Placental pericyte (primary cell): Measurements from ENCODE around the gene VWA5B2. TPM values are rescaled to one million over a fixed set of nuclear protein-coding genes. Genes with fewer than 3 reads are reported as not detected.

Source experiments
- small RNA-seq: library from RNA; depleted of rRNA; stranded (forward); fragments of <200 nt; gene quantifications from one replicate; pipeline ENCODE3, GENCODE V24; 2012; ENCODE audit warnings: low replicate concordance
- total RNA-seq: library from RNA; depleted of rRNA; stranded (reverse); fragments of >200 nt; gene quantifications from 2 replicates; pipeline ENCODE4 v1.2.3, GENCODE V29; 2012

VWA5B2 gene
- not detected in 2 replicates for total RNA-seq

GRCh38 chr3:184229394-184230080, at the start of gene VWA5B2:
Gene VWA5B2 (plus strand): TSS chr3:184229585. CDS start chr3:184230529, 944 bp downstream.

GRCh38 chr3:184186184-184186901, 43.0 kb upstream of the VWA5B2 start, which contains the start of gene ABCF3:
Gene ABCF3 (plus strand): TSS chr3:184186199. CDS start chr3:184186208, 9 bp downstream.

GRCh38 chr3:184248454-184249411, 19.3 kb downstream of the VWA5B2 start, which contains the start of gene ALG3:
Gene ALG3 (minus strand): TSS chr3:184248962. CDS start chr3:184248940, 22 bp downstream.

GRCh38 chr3:184249412-184250166, 20.2 kb downstream of the VWA5B2 start, which contains the start of gene EEF1AKMT4:
Gene EEF1AKMT4 (plus strand): TSS chr3:184249672. CDS start chr3:184249695, 23 bp downstream.

GRCh38 chr3:184261270-184261853, 32.0 kb downstream of the VWA5B2 start, which contains the start of gene CAMK2N2:
Gene CAMK2N2 (minus strand): TSS chr3:184261553. CDS start chr3:184261285, 268 bp downstream.

GRCh38 chr3:184275961-184276910, 46.9 kb downstream of the VWA5B2 start, which contains the start of gene ECE2:
Gene ECE2 (plus strand): TSS chr3:184276022. CDS start chr3:184276154, 132 bp downstream.

Small RNAs within 50 kb of the gene (small RNA-seq; reads per million reads assigned to genes)
- not detected for gene MIR1224

Other genes starting within 250 kb of the VWA5B2 start
- 16.2 and 19.8 TPM in 2 replicates for gene ABCC5, start 211.7 kb upstream of the VWA5B2 start, total RNA-seq
- gene HTR3D, start 197.8 kb upstream of the VWA5B2 start, total RNA-seq = not detected in 2 replicates
- gene HTR3C, start 176.5 kb upstream of the VWA5B2 start, total RNA-seq = 0.14 TPM in 1 of 2 replicates, not detected in the other
- gene HTR3E, start 132.5 kb upstream of the VWA5B2 start, total RNA-seq = not detected in 2 replicates
- gene EIF2B5, start 94.2 kb upstream of the VWA5B2 start, total RNA-seq = 26.0 and 39.7 TPM in 2 replicates
- gene DVL3, start 74.2 kb upstream of the VWA5B2 start, total RNA-seq = 58.4 and 68.9 TPM in 2 replicates
- gene AP2M1, start 54.7 kb upstream of the VWA5B2 start, total RNA-seq = 435 and 453 TPM in 2 replicates
- 45.5 and 56.7 TPM in 2 replicates for gene ABCF3, start 43.4 kb upstream of the VWA5B2 start, total RNA-seq
- 51.4 and 53.7 TPM in 2 replicates for gene ALG3, start 19.4 kb downstream of the VWA5B2 start, total RNA-seq
- 4.2 and 6.3 TPM in 2 replicates for gene EEF1AKMT4, start 20.1 kb downstream of the VWA5B2 start, total RNA-seq
- gene CAMK2N2, start 32.0 kb downstream of the VWA5B2 start, total RNA-seq = 0.14 and 0.22 TPM in 2 replicates
- not detected in 2 replicates for gene ECE2, start 46.4 kb downstream of the VWA5B2 start, total RNA-seq
- gene PSMD2, start 69.7 kb downstream of the VWA5B2 start, total RNA-seq = 330 and 915 TPM in 2 replicates
- 351 and 464 TPM in 2 replicates for gene EIF4G1, start 85.0 kb downstream of the VWA5B2 start, total RNA-seq
- gene FAM131A, start 108.0 kb downstream of the VWA5B2 start, total RNA-seq = 7.4 and 23.3 TPM in 2 replicates
- 2.8 and 8.7 TPM in 2 replicates for gene CLCN2, start 132.0 kb downstream of the VWA5B2 start, total RNA-seq
- 61.1 and 74.4 TPM in 2 replicates for gene POLR2H, start 132.1 kb downstream of the VWA5B2 start, total RNA-seq
- 0.14 TPM in 1 of 2 replicates, not detected in the other for gene THPO, start 148.6 kb downstream of the VWA5B2 start, total RNA-seq
- gene CHRD, start 150.5 kb downstream of the VWA5B2 start, total RNA-seq = under 0.01 and 0.29 TPM in 2 replicates